ENCODE measurements around the gene F9.

- TF ChIP-seq CTCF (IDR thresholded peaks at IDR 0.05) (no peak), POLR2A (IDR thresholded peaks at IDR 0.05) (no peak)
Observed at GRCh38 chrX:139554376-139554775, 23.8 kb downstream of the F9 start.

Measured in right lobe of liver (tissue), 4 donors.